ENCODE measurements around the gene PLCD1.

PLCD1 gene

GRCh38 chr3:37957539-37957936 lies 71.9 kb downstream of the PLCD1 start:
- no peak for DNase-seq

All from 8988T (cell line).